Dermis blood vessel endothelial cell (primary cell): Measurements from ENCODE around the gene PNPLA8. TPM values are rescaled to one million over a fixed set of nuclear protein-coding genes. Genes with fewer than 3 reads are reported as not detected.
A peak's percentile ranks its signal among the peaks of the same experiment; 100 is the strongest.
"Not testable (repeated sequence)": the region's sequence is repeated elsewhere in the genome, so short reads cannot be mapped to it uniquely, and the experiment has no call there.

ENCODE experiments used
- DNase-seq: peaks from one replicate; pipeline ENCODE4 v3.0.0; 2010
- total RNA-seq: library from RNA; depleted of rRNA; stranded (reverse); fragments of >200 nt; gene quantifications from 2 replicates; pipeline ENCODE4 v1.2.3, GENCODE V29; 2014

Gene PNPLA8, protein sequence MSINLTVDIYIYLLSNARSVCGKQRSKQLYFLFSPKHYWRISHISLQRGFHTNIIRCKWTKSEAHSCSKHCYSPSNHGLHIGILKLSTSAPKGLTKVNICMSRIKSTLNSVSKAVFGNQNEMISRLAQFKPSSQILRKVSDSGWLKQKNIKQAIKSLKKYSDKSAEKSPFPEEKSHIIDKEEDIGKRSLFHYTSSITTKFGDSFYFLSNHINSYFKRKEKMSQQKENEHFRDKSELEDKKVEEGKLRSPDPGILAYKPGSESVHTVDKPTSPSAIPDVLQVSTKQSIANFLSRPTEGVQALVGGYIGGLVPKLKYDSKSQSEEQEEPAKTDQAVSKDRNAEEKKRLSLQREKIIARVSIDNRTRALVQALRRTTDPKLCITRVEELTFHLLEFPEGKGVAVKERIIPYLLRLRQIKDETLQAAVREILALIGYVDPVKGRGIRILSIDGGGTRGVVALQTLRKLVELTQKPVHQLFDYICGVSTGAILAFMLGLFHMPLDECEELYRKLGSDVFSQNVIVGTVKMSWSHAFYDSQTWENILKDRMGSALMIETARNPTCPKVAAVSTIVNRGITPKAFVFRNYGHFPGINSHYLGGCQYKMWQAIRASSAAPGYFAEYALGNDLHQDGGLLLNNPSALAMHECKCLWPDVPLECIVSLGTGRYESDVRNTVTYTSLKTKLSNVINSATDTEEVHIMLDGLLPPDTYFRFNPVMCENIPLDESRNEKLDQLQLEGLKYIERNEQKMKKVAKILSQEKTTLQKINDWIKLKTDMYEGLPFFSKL
- total RNA-seq: 39.7 and 58.4 TPM in 2 replicates

DNA sequence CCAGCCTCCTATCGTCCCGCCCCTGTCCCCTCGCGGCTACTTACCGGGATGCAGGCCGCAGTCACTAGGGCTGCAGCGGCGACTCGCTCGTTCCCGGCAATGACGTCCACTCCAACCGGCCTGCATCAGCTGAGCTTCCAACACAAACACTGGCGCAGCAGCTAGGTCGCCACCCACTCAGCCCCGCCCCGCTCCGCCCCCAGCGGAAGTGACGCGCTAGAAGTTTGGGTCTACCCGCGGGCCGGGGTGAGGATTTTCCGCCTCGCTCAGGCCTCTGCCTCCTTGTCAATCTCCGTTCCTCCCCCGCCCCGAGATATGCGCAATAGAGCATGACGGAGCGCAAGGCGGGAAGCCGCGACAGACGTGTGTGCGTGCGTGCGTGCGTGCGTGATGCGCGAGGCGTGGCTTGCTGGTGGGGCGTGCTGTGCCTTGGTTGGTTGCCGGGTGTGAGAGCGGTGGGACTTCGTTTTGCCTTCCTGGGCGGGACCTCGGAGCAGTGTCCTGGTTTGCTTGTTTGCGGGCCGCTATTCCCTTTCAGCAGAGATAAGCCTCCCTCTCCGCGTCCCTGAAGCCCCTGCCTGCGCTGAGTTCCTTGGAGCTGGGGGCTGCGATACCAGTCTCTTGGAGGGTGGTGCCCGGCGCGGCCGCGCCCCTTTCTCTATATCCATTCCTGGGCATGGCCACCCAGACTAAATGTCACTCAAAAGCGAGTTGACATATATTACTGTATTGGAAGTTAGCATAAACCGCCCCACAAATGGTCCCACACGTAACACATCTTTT is at the start of gene PNPLA8:
Gene PNPLA8 (minus strand): TSS at position 151 of the 783 bp plus-strand sequence. CDS start 10,644 bp downstream, outside the sequence.
- DNase-seq: peak; percentile 100

DNA sequence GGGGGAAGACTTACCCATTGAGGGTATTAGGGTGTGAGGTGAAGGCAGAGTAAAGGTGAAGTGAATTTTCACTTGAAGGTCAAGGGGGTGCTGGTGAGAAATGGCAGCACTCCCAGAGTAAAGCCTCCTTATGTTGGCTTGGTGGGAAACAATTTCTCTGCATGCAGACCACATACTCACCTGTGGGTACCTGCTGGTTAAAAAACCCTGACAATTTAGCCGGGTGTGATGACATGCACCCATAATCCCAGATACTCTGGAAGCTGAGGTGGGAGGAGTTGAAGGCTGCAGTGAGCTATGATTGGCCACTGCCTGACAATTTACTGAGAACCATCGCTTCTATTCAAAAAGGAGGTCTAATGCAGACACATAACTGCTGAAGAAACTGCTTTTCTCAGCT is 49.2 kb upstream of the PNPLA8 start:
- no peak for DNase-seq

DNA sequence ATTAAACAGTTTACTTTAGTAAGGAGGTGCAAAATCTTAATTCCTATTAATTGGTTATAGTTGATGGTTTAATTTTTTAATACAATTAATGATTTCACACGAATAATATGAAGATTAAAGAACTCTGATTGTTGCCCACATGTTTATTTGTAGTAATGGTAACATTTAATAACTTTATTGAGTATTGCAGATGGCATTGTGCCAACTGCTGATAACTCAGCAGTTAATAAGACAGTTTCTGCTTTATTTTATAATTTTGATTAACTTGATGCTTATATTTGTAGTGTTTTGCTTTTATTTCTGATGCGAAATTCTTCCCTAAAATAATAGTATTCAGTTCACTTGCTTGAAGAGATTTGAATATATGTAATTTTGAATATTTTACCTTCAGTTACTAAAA is 46.5 kb upstream of the PNPLA8 start:
- DNase-seq: no peak

DNA sequence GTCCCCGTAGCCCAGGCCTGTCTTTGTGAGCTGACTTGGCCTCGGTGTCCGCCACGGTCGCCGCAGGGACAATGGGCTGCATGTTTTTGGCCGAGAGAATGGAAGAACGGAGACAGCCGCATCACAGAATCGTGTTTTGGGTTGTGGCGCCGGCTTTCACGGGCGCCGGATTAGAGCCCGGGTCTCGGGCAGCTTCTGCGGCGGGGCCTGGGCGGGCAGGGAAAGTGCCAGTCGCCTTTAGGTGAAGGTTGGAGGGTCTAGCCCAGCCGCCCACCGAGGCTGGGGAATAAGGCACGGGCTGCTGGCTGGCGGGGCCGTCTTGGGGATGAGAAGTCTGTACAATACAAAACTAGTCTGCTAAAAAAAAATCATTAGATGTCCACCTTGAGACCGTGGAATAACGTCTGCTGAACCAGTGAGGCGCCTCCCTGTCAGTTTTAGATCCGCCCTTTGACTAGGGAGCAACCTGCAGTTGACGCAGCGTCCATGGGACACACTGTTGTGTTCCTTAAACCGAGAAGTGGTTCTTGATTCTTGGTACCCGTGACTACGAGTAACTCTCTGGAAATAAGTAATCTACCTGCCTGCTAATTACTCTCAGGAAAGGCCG is 44.3 kb upstream of the PNPLA8 start:
- peak; percentile 71 for DNase-seq

DNA sequence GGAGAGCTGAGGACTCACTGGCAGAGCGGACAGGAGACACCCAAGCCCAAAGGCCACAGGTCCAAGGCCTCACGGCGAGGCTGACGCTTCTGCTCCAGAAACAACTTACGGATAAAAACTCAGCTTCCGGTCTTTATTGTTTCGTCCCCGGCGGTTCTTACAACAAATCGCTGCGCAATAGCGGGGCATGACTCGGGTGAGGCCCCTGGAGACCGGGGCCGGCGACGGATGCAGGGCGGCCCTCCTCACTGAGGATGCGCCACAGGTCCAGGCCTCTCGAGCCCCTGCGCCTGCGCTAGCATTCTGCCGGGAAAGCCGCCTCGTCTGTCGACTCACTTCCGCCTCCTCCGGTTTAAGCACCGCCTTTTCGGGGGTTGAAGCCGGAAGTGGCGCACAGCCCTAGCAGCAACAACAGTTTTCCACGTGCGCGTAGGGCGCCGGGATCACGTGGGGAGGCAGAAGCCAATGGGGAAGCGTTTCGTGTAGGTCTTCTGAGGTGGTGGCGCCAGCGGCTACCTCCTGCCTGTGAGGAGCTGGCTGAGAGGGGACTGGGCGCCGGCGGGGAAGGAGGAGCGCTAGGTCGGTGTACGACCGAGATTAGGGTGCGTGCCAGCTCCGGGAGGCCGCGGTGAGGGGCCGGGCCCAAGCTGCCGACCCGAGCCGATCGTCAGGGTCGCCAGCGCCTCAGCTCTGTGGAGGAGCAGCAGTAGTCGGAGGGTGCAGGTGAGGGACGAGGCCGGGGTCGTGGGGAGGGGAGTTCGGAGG is 43.6 kb upstream of the PNPLA8 start, which contains the start of the genes DNAJB9 and THAP5:
Gene DNAJB9 (plus strand): TSS at position 494 of the 765 bp plus-strand sequence. CDS start 1,853 bp downstream, outside the sequence.
Gene THAP5 (minus strand): TSS at position 326 of the 765 bp plus-strand sequence. CDS start 137 bp downstream, at position 189.
- peak; percentile 100 for DNase-seq

DNA sequence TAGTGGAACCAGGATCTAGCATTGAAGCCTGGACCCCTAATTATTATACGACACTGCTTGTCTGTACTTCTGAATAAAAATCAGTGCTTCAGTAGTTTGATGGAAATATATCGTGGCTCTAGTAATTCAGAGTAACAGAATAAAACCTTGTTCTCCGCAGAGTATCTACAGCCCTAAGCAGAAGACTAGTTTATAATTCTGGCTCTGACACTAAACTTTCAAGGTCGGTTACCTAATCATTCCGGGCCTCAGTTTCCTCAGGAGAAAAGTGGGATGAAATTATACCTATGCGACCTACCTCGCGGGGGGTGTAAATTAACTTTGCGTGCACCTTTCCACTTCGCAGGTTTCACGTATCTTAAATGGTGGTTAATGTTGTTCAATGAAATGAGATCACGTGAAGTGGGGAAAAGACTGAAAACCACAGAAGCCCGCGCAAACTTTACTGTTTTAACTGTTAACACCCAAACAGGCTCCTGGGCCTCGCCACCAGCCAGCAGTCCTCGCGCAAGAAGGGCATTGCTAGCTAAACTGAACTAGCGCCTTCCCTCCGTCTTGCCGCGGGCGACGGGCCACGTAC is 43.0 kb upstream of the PNPLA8 start:
- no peak for DNase-seq

DNA sequence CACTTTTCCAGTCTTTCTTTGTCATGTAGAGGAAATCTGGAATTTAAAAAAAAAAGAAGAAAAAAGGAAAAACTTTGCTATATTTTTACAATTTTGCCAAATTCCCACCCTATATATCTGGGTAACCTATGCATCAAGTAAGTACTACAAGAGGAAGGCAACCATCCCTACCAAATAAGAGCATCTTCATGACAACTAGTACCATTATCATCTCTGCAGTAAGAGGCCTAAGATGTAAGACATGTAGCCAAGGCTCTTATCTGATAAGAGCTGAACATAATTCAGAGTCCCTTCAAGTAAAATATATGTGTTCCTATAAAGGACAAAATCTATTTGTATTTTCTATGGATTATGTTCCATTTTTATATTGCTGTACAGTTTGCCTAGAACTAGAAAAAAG is 40.1 kb upstream of the PNPLA8 start:
- no peak for DNase-seq

DNA sequence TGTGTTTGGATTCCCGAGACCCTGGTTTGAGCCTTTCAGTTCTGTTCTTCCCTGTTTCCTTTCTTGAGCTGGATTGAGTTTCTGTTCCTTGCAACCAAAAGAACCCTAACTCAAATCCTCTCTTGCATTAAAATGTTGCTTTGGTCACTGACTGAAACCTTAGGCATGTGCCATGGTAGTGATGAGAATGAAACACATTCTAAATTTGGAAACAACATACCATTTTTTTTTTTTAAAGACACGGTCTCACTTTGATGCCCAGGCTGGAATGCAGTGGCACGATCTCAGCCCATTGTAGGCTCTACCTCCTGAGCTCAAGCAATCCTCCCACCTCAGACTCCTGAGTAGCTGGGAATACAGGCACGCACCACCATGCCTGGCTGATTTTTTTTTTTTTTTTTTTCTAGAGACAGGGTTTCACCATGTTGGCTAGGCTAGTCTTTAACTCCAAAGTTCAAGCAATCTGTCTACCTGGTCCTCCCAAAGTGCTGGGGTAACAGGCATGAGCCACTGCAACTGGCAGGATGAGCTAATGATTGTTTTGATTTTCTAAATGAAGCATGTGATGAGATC is 35.2 kb upstream of the PNPLA8 start:
- DNase-seq: no peak

DNA sequence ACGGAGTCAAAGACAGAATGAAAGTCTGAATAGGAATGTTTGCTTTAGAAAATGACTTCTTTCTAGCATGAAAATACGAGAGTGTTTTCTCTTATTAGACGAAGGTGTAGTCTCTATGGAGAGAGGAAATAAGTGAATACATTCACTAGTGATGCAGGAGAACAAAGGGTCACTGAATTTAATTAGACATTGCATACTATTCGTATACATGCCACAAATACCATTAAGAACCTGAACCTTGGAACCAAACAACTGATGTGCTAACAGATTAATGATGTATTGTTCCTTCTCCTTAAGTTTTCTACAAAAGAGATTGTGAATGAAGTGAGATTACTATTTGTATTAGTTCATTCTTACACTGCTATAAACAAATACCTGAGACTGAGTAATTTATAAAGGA is 33.3 kb upstream of the PNPLA8 start:
- no peak for DNase-seq

DNA sequence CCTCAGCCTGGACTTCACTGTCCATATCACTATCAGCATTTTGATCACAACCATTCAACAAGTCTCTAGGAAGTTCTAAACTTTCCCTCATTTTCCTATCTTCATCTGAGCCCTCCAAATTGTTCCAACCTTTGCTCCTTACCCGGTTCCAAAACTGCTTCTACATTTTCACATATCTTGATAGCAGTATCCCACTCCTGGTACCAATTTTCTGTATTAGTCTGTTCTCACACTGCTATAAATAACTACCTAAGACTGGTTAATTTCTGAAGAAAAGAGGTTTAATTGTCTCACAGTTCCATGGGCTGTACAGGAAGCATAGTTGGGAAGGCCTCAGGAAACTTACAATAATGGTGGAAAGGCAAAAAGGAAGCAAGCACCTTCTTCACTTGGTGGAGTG is 31.7 kb upstream of the PNPLA8 start:
- no peak for DNase-seq

DNA sequence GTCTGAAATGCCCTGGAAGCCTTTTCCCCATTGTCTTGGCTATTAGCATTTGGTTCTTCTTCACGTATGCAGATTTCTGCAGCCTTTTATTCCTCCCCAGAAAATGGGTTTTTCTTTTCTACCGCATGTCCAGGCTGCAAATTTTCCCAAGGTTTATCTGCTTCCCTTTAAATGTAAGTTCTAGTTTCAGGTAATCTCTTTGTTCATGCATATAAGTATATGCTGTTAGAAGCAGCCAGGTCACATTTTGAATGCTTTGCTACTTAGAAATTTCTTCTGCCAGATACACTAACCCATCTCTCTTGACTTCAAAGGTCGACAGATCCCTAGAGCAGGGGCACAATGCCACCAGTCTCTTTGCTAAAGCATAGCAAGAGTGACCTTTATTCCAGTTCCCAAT is 31.3 kb upstream of the PNPLA8 start:
- no peak for DNase-seq

DNA sequence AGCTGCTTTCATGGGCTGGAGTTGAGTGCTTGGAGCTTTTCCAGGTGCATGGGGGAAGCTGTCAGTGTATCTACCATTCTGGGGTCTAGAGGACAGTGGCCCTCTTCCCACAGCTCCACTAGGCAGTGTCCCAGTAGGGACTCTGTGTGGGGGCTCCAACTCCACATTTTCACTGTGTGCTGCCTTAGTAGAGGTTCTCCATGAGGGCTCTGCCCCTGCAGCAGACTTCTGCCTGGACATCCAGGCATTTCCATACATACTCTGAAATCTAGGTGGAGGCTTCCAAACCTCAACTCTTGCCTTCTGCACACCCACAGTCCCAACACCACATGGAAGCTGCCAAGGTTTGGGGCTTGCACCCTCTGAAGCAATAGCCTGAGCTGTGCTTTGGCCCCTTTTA is 30.7 kb upstream of the PNPLA8 start:
- DNase-seq: not testable (repeated sequence)

DNA sequence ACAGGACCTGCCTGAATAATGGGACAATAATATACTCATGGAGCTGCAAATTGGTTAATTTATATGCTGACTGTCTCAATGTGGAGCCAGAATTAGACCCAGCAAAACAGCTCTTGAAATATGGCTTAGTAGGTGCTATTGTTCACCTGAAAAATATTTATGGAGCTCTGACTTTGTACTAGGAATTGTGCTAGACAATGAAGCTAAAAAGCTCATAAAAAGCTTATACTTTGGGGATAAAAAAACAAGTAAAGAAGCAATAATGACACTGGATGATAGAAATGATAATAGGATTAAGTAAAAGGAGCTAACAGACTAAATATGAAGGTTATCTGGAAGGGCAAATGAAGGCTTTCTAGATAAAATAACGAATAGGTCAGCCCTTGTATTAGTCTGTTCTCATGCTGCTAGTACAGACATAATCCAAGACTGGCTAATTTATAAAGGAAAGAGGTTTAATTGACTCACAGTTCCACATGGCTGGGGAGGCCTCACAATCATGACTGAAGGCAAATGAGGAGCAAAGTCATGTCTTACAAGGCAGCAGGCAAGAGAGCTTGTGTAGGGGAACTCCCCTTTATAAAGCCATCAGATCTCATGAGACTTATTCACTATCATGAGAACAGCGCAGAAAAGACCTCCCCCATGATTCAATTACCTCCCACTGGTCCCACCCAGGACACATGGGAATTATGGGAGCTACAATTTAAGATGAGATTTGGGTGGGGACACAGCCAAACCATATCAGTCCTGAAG is 22.4 kb upstream of the PNPLA8 start:
- DNase-seq: not testable (repeated sequence)

DNA sequence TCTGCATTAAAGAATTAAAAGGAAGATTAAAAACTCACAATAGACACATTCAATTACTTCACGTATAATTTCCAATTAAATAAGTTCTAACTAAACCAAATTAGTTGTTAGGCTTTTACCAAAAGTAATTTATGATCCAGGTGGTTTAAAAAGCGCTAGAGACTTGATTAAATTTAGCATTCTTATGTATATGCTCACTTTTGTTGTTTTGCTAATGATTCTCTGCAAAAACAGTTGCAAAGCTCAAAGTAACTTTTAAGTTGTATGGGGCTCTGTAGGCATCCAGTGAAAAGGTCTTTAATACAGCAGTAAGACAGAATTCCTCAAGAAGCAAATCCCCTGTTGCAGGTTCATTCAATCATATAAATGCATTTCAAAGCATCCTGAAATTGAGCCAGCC is 15.5 kb upstream of the PNPLA8 start:
- no peak for DNase-seq

DNA sequence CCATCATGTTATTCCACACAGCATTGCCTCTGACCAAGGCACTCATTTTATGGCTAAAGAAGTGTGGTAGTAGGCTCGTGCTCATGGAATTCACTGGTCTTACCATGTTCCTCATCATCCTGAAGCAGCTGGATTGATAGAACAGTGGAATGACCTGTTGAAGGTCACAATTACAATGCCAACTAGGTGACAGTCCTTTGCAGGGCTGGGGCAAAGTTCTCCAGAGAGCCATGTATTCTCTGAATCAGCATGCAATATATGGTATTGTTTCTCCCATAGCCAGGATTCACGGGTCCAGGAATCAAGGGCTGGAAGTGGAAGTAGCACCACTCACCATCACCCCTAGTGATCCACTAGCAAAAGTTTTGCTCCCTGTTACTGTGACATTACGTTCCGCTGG is 12.8 kb upstream of the PNPLA8 start:
- not testable (repeated sequence) for DNase-seq

DNA sequence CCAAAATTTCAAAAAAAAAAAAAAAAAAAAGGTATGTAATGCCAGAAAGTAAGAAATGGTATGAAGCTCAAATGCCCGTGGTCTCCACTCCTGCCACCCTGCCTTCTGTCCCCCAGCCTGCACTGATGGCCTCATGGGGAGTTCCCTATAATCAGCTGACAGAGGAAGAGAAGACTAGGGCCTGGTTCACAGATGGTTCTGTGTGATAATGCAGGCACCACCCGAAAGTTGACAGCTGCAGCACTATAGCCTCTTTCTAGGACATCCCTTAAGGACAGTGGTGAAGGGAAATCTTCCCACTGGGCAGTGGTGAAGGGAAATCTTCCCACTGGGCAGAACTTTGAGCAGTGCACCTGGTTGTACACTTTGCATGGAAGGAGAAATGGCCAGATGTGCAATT is 12.3 kb upstream of the PNPLA8 start:
- DNase-seq: not testable (repeated sequence)

DNA sequence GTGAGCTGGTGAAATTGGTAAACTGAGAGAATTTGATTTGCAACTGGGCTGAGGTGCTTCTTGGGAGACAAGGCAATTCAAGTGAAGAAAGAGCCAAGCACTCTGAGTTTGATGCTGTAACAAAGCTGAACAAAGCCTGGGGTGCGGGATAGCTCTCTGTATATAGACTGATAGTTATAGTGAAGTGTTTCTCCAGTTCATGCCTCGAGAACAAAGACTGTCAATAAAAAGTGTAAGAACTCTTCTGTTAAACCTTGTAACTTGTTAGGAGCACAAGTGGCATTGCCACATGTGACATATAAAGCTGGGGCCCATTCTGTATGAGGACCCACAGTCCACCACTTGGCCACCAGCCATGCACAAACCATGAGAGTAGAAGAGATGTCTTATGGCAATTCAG is 11.3 kb upstream of the PNPLA8 start:
- no peak for DNase-seq

DNA sequence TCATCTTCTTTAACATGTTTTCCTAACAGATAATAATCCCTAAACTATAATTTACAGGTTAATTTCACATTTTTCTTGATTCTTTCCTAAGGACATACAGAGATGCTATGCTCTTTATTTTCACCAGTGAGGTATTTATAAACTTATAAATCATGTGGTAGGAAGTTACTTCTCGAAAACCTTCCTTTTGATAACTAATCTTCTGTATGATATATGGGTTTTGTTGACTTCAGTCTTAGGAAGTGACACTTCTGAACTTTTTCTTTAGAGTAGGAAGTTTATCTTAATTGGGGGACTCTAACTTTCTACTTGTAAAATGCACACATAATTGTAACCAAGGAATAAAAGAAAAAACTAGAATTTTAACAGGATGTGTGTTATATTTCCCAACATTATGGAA is 9.8 kb upstream of the PNPLA8 start:
- no peak for DNase-seq

DNA sequence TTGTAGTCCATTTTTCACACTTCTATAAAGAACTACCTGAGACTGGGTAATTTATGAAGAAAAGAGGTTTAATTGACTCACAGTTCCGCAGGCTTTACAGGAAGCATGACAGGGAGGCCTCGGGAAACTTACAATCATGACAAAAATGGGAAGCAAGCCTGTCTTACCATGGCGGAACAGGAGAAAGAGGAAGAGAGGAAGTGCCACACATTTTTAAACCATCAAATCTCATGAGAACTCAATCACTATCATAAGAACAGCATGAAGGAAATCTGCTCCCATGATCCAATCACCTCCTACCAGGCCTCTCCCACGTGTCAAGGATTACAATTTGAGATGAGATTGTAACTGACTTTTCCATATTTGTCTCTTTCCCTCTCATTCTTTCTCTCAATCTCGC is 9.3 kb upstream of the PNPLA8 start:
- no peak for DNase-seq

DNA sequence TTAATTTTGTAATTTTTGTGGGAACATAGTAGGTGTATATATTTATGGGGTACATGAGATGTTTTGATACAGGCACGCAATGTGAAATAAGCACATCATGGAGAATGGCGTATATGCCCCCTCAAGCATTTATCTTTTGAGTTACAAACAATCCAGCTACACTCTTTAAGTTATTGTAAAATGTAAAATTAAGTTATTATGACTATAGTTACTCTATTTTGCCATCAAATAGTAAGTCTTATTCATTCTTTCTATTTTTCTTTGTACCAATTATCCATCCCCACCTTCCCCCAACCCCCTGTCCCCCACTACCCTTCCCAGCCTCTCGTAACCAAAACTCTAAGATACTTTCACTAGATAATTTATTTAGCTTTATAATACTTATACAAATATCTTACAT is 7.8 kb upstream of the PNPLA8 start:
- no peak for DNase-seq
